Thyroid gland (tissue), 4 donors: Measurements from ENCODE around the gene PARVB. TPM values are rescaled to one million over a fixed set of nuclear protein-coding genes. Genes with fewer than 3 reads are reported as not detected.

Experiments
- DNase-seq, 2 donors: peaks; one replicate each; pipeline ENCODE4 v3.0.0-alpha.2; 2019
- H3K27ac ChIP-seq, 3 donors: fragments of 200-600 bp; sonication (generic); 1 replicate in 2 of 3; 2 replicates in 1 of 3; pipeline ENCODE4 v1.5.1; 2016 to 2019; ENCODE audit warnings: mild to moderate bottlenecking in 1 of 3, moderate library complexity in 1 of 3
- H3K27me3 ChIP-seq: fragments of 200-600 bp; sonication (generic); one replicate; pipeline ENCODE4 v1.5.1; 2019
- H3K36me3 ChIP-seq, 2 donors: fragments of 200-600 bp; sonication (generic); one replicate each; pipeline ENCODE4 v1.5.1; 2016 to 2019
- H3K4me1 ChIP-seq, 2 donors: fragments of 200-600 bp; sonication (generic); one replicate each; pipeline ENCODE4 v1.5.1; 2017 to 2019
- H3K4me3 ChIP-seq, 3 donors: fragments of 200-600 bp; sonication (generic); replicated peaks in 1 of 3; 1 replicate in 2 of 3; 2 replicates in 1 of 3; pipeline ENCODE4 v1.5.1; 2016; ENCODE audit warnings: mild to moderate bottlenecking in 1 of 3
- H3K9me3 ChIP-seq: fragments of 200-600 bp; sonication (generic); one replicate; pipeline ENCODE4 v1.5.1; 2017
- CTCF ChIP-seq, 6 experiments: fragments of 200-600 bp in 3 of 6; fragments of 450-650 bp in 3 of 6; sonication (generic) in 3 of 6; IDR thresholded peaks; one replicate each; pipeline ENCODE4 v1.5.1; 2016 to 2019; ENCODE audit warnings: antibody characterized with exemption in 6 of 6, mild to moderate bottlenecking in 2 of 6, inconsistent platforms in 1 of 6, moderate library complexity in 1 of 6
- POLR2A ChIP-seq, 2 donors: fragments of 450-650 bp; IDR thresholded peaks; one replicate each; pipeline ENCODE4 v1.6.1; 2017; ENCODE audit warnings: antibody characterized with exemption in 2 of 2, mild to moderate bottlenecking in 2 of 2, moderate library complexity in 1 of 2
- WGBS, 2 donors: methylation state at CpG; one replicate each; pipeline ENCODE4 v1.1.5; 2017; 5-methylcytosine and 5-hydroxymethylcytosine counted together
- intact Hi-C: fragments of 100-400 bp; cut with DNase I; formaldehyde crosslinking; loops from one replicate; pipeline ENCODE4 v1.15.1; 2023
- total RNA-seq, 4 donors: library from RNA; depleted of rRNA; stranded (reverse); fragments of >200 nt; gene quantifications; one replicate each; pipeline ENCODE4 v1.2.3, GENCODE V29; 2016

PARVB gene
- total RNA-seq, 4 donors from 2014 or later: 6.7 to 34.9 (median 11.0) TPM

- no peaks in the 10 kb centered on the region for H3K36me3 ChIP-seq
- no peak overlapping the region for H3K27ac ChIP-seq
- no peak for DNase-seq
- 91 to 97% methylated on average over 11 to 16 of the region's 16 CpGs for WGBS, 2 donors
- intact Hi-C loops: no loop called here
- no peak for TF ChIP-seq POLR2A (IDR thresholded peaks at IDR 0.05)
- TF ChIP-seq CTCF (IDR thresholded peaks at IDR 0.05): no peak
- H3K27me3 ChIP-seq: no peaks in the 10 kb centered on the region
- no peak overlapping the region for H3K4me3 ChIP-seq
- no peaks in the 10 kb centered on the region for H3K4me1 ChIP-seq
- no peaks in the 10 kb centered on the region for H3K9me3 ChIP-seq
Measured at GRCh38 chr22:44205516-44206329, 181.6 kb downstream of the PARVB start.

- H3K4me3 ChIP-seq: no peak overlapping the region
- intact Hi-C loops: no loop called here
- DNase-seq: no peak
- no peaks in the 10 kb centered on the region for H3K36me3 ChIP-seq
- WGBS, 2 donors: 79 to 89% methylated on average over 9 of the region's 9 CpGs
- H3K4me1 ChIP-seq: no peaks in the 10 kb centered on the region
- TF ChIP-seq CTCF (IDR thresholded peaks at IDR 0.05) (no peak), POLR2A (IDR thresholded peaks at IDR 0.05) (no peak)
- H3K9me3 ChIP-seq: no peaks in the 10 kb centered on the region
- no peak overlapping the region for H3K27ac ChIP-seq
- H3K27me3 ChIP-seq: no peaks in the 10 kb centered on the region
Measured at GRCh38 chr22:44206330-44206645, 182.2 kb downstream of the PARVB start.

- TF ChIP-seq POLR2A (IDR thresholded peaks at IDR 0.05) (no peak), CTCF (IDR thresholded peaks at IDR 0.05) (no peak)
- WGBS, 2 donors: 79 to 81% methylated on average over 7 of the region's 8 CpGs
- Histone ChIP-seq H3K36me3 (no peaks in the 10 kb centered on the region), H3K27me3 (no peaks in the 10 kb centered on the region), H3K4me1 (no peaks in the 10 kb centered on the region), H3K4me3 (no peak overlapping the region), H3K9me3 (no peaks in the 10 kb centered on the region), H3K27ac (no peak overlapping the region)
- intact Hi-C loops: no loop called here
- no peak for DNase-seq
Measured at GRCh38 chr22:44206696-44207095, 182.6 kb downstream of the PARVB start.

GRCh38 chr22:44207173-44207980 is 183.3 kb downstream of the PARVB start:
- Histone ChIP-seq H3K27ac (no peak overlapping the region), H3K4me1 (peaks cover 0 to under 1% of the 10 kb centered on the region in 2 donors), H3K27me3 (no peaks in the 10 kb centered on the region), H3K36me3 (no peaks in the 10 kb centered on the region), H3K9me3 (no peaks in the 10 kb centered on the region), H3K4me3 (no peak overlapping the region)
- intact Hi-C loops: no loop called here
- no peak for TF ChIP-seq CTCF (IDR thresholded peaks at IDR 0.05)
- TF ChIP-seq POLR2A (IDR thresholded peaks at IDR 0.05): no peak
- DNase-seq: no peak
- 88 to 89% methylated on average over 9 to 11 of the region's 16 CpGs for WGBS, 2 donors

- no peaks in the 10 kb centered on the region for H3K9me3 ChIP-seq
- H3K27ac ChIP-seq: no peak overlapping the region
- no peaks in the 10 kb centered on the region for H3K27me3 ChIP-seq
- intact Hi-C loops: no loop called here
- WGBS, 2 donors: 85 to 90% methylated on average over 4 of the region's 4 CpGs
- H3K4me3 ChIP-seq: no peak overlapping the region
- no peak for TF ChIP-seq CTCF (IDR thresholded peaks at IDR 0.05)
- DNase-seq: no peak
- H3K36me3 ChIP-seq: no peaks in the 10 kb centered on the region
- H3K4me1 ChIP-seq: peaks cover 0 to 4% of the 10 kb centered on the region in 2 donors
Measured at GRCh38 chr22:44207981-44208317, 183.8 kb downstream of the PARVB start.
